ENCODE data around the gene PRUNE2.

- TF ChIP-seq CTCF (conservative IDR thresholded peaks at IDR 0.05; ENCODE audit: low read length): no peak
- no peak for TF ChIP-seq EZH2phosphoT487 (IDR thresholded peaks at IDR 0.05; ENCODE audit: borderline replicate concordance, low read depth, low read length)
Measured at GRCh38 chr9:76789840-76790239, 116.1 kb downstream of the PRUNE2 start.

Measured in OCI-LY7 (cell line).